Omental fat pad (tissue), 4 donors: ENCODE measurements around the gene CEP126. TPM values are rescaled to one million over a fixed set of nuclear protein-coding genes. Genes with fewer than 3 reads are reported as not detected.
A peak's percentile ranks its signal among the peaks of the same experiment; 100 is the strongest.

Experiments
- ATAC-seq: fragments of 150-250 bp; one replicate; pipeline ENCODE4 v1.9.1; 2016; ENCODE audit warnings: mild to moderate bottlenecking, moderate library complexity; ENCODE audit not compliant: low FRiP score
- DNase-seq: peaks from one replicate; pipeline ENCODE4 v3.0.0-alpha.2; 2019; ENCODE audit warnings: low spot score
- total RNA-seq, 4 donors: library from RNA; depleted of rRNA; stranded (reverse); fragments of >200 nt; gene quantifications; one replicate each; pipeline ENCODE4 v1.1.0, GENCODE V29; 2016
- TF ChIP-seq, protein P1 (sequence below), 3 donors: fragments of 450-650 bp; IDR thresholded peaks; one replicate each; pipeline ENCODE4 v1.5.1; 2016 to 2017; ENCODE audit warnings: antibody characterized with exemption in 3 of 3, mild to moderate bottlenecking in 3 of 3, moderate library complexity in 2 of 3

CEP126 gene, protein sequence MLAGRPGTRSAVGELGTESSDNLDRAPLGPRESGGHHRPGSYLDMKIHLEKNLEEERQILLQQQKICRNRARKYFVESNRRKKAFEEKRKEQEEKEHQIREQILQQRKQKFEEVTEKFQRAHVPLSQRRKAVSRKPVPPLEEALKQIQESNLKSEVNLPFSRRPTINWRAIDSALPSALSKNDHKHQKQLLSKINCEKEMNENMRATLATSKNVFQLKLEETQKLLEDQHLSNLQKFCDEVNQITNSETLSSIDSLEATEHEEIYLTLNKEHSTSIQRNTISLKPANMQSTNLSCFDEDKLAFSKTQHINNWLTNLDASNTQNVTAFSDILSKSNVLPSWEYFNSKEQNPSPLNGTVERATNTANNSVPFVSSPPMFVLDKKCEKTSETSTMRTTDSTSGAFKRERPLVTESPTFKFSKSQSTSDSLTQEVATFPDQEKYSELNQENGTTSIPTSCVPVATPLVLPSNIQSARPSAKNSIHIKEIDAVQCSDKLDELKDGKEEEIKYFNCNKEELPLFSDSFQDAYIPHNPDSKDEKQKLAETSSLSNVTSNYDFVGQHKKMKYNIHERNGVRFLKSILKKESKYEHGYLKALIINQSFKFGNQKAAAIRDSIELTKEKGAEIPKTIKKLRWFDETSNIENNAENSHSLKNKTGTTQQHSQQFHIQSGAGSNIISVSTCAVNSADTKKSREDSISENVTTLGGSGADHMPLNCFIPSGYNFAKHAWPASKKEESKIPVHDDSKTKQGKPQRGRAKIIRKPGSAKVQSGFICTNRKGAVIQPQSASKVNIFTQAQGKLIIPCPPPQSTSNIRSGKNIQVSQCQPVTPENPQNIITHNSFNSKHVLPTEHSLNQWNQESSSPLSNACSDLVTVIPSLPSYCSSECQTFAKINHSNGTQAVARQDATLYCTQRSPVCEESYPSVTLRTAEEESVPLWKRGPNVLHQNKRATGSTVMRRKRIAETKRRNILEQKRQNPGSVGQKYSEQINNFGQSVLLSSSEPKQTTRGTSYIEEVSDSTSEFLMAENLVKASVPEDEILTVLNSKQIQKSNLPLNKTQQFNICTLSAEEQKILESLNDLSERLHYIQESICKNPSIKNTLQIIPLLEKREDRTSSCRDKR
- 1 to 10 TPM; 2.0 to 9.5 (median 7.0) TPM for total RNA-seq

DNA sequence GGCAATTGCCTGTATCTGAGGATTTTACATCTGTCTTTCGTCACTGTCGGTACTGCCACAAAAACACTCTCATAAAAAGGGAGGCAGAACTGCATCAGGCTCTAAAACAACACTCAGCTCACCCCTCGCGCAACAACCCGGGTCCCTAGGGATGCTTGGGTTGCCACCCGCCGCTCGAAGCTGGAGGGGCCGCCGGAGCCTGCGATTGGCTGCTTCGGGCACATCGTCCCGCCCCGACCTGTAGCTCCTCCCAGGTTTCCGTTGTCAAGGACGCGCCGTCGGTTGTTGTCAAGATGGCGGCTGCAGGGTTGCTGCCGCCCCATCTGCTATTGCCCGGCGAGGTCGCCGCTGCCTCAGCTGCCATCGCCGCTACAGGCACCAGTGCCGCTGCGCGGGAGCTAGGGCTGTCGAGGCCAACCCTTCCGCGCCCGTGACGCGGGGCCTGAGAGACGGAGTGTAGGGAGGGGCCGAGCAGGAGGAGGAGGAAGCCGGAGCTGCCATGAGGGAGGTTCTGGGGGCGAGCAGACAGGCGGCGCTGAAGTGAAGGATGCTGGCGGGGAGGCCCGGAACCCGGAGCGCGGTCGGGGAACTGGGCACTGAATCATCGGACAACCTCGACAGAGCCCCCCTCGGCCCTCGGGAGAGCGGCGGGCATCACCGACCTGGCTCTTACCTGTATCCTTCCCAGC, at the start of gene CEP126:
Gene CEP126, plus strand, starts transcription at position 273 of the 689 bp plus-strand sequence. Its CDS starts 275 bp downstream, at position 548.
- ATAC-seq (peak; percentile 99), DNase-seq (peak; percentile 89)
- TF ChIP-seq, protein P1, sequence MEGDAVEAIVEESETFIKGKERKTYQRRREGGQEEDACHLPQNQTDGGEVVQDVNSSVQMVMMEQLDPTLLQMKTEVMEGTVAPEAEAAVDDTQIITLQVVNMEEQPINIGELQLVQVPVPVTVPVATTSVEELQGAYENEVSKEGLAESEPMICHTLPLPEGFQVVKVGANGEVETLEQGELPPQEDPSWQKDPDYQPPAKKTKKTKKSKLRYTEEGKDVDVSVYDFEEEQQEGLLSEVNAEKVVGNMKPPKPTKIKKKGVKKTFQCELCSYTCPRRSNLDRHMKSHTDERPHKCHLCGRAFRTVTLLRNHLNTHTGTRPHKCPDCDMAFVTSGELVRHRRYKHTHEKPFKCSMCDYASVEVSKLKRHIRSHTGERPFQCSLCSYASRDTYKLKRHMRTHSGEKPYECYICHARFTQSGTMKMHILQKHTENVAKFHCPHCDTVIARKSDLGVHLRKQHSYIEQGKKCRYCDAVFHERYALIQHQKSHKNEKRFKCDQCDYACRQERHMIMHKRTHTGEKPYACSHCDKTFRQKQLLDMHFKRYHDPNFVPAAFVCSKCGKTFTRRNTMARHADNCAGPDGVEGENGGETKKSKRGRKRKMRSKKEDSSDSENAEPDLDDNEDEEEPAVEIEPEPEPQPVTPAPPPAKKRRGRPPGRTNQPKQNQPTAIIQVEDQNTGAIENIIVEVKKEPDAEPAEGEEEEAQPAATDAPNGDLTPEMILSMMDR (IDR thresholded peaks at IDR 0.05) = peak in 1 of 3 donors; percentile 17

DNA sequence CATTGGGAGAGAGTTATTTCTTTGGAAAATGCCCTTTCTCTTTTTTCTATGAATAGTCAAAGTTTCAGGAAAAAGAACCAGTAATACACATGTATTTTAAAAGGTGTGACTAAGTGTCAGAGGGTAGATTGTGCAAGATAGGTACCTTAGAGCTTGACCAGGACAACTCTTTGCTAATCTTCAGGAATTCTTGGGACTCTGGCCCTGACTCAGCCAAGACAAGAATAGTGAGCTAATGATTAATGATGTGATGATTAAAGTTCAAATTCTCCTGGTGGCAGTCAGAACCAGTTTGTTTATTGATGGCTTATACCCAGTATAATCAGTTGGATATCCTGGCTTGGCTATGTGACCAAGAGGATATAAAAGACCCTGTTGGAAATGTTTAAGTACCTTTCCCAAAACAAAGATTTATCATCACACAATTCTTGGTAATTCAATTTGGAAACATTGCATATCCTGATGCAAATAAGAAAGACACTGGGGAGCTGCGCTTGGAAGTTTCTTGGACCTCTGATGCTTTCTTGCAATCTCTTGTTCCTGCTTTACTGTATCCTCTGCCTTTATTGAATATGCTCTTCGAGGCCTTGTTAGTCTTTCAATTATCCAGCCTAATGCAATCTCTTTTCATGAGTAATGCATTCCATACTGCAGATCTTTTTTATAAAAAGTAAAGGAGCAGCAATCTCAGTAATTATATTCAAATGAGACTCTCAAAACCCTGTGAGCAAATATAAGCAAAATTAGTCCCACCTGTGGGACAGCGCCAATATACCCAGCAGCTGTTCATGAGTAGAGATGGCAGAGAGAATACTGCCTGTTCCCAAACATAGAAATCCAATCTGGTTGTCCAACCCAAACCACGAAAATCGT, 48.0 kb upstream of the CEP126 start:
- DNase-seq = no peak
- ATAC-seq = no peak
- TF ChIP-seq, protein P1 (IDR thresholded peaks at IDR 0.05) = no peak

DNA sequence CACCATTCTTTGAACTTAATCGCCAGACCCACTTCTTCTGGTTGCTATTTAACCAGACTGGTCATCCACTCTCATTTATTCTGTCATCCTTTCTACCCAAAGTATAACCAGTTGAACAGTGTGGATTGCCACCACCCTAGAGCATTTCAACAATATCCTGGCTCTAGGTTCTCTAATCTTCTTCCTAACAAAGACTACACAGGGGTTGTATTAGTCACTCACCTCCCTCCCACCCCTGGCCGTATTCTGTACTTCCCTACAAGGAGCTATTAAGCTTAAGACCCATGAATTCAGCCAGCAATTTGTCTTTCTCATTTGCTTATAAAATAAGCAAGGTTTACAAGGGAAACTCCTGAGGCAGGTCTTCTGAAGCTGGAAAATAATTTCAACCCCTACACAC, 46.9 kb upstream of the CEP126 start:
- TF ChIP-seq, protein P1 (IDR thresholded peaks at IDR 0.05) = no peak
- no peak for DNase-seq
- no peak for ATAC-seq

DNA sequence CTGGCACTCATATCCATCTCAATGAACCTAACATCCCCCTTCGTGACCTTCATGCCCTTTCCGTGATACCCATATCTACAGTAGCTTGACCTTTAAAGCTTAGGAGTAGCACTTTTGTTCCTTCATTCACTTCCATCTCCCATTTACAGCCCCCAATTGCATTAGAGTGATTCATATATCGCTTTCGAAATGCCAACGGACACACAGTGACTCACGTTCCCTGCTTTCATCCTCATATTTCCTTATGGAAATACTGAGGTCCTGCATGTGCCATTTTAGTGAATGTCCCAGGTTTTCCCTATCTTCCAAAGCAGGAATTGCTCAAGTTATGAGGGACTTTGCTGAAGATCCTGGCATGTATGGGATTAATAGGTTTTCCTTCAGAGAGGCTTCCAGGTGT, 44.3 kb upstream of the CEP126 start:
- TF ChIP-seq, protein P1 (IDR thresholded peaks at IDR 0.05) = no peak
- ATAC-seq (no peak), DNase-seq (no peak)

DNA sequence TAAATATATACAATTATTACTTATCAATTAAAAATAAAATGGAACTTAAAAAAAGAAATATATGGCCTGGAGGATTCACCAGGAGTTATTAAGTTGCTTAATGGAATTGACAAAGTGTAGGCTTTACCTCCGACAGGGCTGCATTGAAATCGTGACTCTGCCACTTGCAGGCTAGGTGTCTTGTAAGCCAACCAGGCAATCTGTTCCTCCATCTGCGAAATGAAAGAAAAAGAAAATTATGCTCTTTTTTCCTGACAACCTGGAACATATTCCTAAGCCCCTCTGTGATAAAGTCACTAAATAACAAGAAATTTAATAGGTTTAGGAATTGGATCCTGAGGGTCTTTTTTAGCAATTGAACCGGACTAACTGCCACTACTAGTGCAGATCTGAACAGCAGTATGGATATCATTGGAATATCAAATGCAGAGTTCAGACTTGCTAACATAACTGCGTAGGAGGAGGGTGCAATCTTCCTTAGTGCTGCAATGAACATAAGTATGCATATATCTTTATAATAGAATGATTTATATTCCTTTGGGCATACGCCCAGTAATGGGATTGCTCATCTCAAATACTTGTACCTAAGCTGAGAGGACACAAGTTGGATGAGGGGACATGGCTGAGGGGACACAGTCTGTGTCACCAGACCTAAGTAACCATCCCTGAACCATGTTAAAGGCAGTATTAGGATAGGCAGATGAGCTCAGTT, 42.5 kb upstream of the CEP126 start:
- DNase-seq (no peak), ATAC-seq (no peak)
- TF ChIP-seq, protein P1 (IDR thresholded peaks at IDR 0.05) = no peak
